Lung (tissue), 12 donors: ENCODE results near the gene PIAS3. TPM values are rescaled to one million over a fixed set of nuclear protein-coding genes. Genes with fewer than 3 reads are reported as not detected.
A peak's percentile ranks its signal among the peaks of the same experiment; 100 is the strongest.

ENCODE experiments used
- ATAC-seq: fragments of 200-7000 bp; cut with Tn5 transposase; one replicate; pipeline ENCODE4 v1.9.1; 2020; ENCODE audit warnings: moderate number of reproducible peaks; ENCODE audit not compliant: insufficient read depth, low FRiP score
- DNase-seq, 3 donors: peaks; one replicate each; pipeline ENCODE4 v3.0.0-alpha.2; 2013 to 2017
- H3K27ac ChIP-seq, 2 donors: one replicate each; pipeline ENCODE4 v1.5.1; 2013; ENCODE audit warnings: mild to moderate bottlenecking in 2 of 2, moderate library complexity in 2 of 2, control low read depth in 1 of 2, inconsistent platforms in 1 of 2, low read depth in 1 of 2, low read length in 1 of 2
- H3K27me3 ChIP-seq, 3 donors: one replicate each; pipeline ENCODE4 v1.5.1; 2013; ENCODE audit warnings: low read length in 2 of 3; ENCODE audit not compliant: control insufficient read depth in 3 of 3, insufficient read depth in 3 of 3
- H3K36me3 ChIP-seq, 4 donors: one replicate each; pipeline ENCODE4 v1.5.1; 2013; ENCODE audit warnings: low read length in 4 of 4, mild to moderate bottlenecking in 1 of 4, moderate library complexity in 1 of 4; ENCODE audit not compliant: control insufficient read depth in 4 of 4, insufficient read depth in 4 of 4
- H3K4me1 ChIP-seq, 5 donors: one replicate each; pipeline ENCODE4 v1.5.1; 2013; ENCODE audit warnings: low read length in 5 of 5, mild to moderate bottlenecking in 2 of 5, moderate library complexity in 1 of 5; ENCODE audit not compliant: control insufficient read depth in 5 of 5, insufficient read depth in 5 of 5
- H3K4me3 ChIP-seq: one replicate; pipeline ENCODE4 v1.5.1; 2013; ENCODE audit warnings: mild to moderate bottlenecking, control low read depth, moderate library complexity
- H3K9ac ChIP-seq, 2 donors: one replicate each; pipeline ENCODE4 v1.5.1; 2013; ENCODE audit warnings: low read length in 2 of 2, control low read depth in 1 of 2; ENCODE audit not compliant: insufficient read depth in 1 of 2
- H3K9me3 ChIP-seq, 4 donors: one replicate each; pipeline ENCODE4 v1.5.1; 2013; ENCODE audit warnings: low read length in 3 of 4, mild to moderate bottlenecking in 1 of 4, moderate library complexity in 1 of 4; ENCODE audit not compliant: control insufficient read depth in 4 of 4, insufficient read depth in 3 of 4
- WGBS, 2 donors: extraction: QIAGEN DNeasy Blood & Tissue Kit; methylation state at CpG; one replicate each; pipeline ENCODE4 v1.1.7; 2013; 5-methylcytosine and 5-hydroxymethylcytosine counted together
- polyA plus RNA-seq, 2 donors: library from polyadenylated mRNA; stranded (reverse); fragments of 200-250 nt; gene quantifications; one replicate each; pipeline ENCODE4 v1.2.1, GENCODE V29; 2013
- total RNA-seq, 2 donors: library from RNA; depleted of rRNA in 1 of 2; stranded (reverse); fragments of >200 nt in 1 of 2; gene quantifications; one replicate each; pipeline ENCODE4 v1.2.1, GENCODE V29; 2014 to 2021
- TF ChIP-seq, protein P1 (sequence below): IDR thresholded peaks from 2 replicates; pipeline ENCODE4 v1.5.1; 2012; ENCODE audit warnings: mild to moderate bottlenecking; ENCODE audit errors: control extremely low read depth, extremely low read depth
- donor health status: control.
- donor health status: control.
- donor health status: Bipolar disorder and iron deficiency.
- donor health status: healthy.
- donor health status: DM: yes; HTN: yes; CAD: no.

PIAS3 gene
- total and polyA plus RNA-seq, 4 donors, result 23.5 to 54.9 (median 29.2) TPM

DNA sequence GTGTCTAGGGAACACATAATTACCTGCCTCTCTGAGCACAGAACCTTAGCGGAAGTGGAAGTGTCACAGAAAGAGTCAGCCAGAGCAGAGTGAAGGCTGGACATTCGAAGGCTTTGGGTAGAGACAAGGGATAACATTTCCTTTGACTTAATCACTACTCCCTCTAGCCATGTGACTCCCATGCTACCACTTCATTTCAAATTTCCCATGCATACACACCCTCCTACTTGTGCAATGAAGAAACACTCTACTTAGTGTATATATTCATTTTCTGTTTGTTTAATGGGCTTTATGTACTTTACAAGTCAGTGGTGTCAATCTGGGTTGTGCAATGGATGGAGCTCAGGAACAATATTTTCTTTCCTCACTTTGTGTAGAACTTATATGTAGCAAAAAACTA is 19.8 kb upstream of the PIAS3 start:
- Histone ChIP-seq H3K9me3 (no peaks in the 10 kb centered on the region), H3K9ac (no peak overlapping the region), H3K4me3 (no peak overlapping the region), H3K36me3 (no peaks in the 10 kb centered on the region), H3K27me3 (no peaks in the 10 kb centered on the region), H3K27ac (no peak overlapping the region), H3K4me1 (no peaks in the 10 kb centered on the region)
- DNase-seq (peak in 1 of 3 donors; percentile 13), ATAC-seq (no peak)
- WGBS, 2 donors, result 79 to 83% methylated on average over 2 of the region's 2 CpGs
- TF ChIP-seq, protein P1, sequence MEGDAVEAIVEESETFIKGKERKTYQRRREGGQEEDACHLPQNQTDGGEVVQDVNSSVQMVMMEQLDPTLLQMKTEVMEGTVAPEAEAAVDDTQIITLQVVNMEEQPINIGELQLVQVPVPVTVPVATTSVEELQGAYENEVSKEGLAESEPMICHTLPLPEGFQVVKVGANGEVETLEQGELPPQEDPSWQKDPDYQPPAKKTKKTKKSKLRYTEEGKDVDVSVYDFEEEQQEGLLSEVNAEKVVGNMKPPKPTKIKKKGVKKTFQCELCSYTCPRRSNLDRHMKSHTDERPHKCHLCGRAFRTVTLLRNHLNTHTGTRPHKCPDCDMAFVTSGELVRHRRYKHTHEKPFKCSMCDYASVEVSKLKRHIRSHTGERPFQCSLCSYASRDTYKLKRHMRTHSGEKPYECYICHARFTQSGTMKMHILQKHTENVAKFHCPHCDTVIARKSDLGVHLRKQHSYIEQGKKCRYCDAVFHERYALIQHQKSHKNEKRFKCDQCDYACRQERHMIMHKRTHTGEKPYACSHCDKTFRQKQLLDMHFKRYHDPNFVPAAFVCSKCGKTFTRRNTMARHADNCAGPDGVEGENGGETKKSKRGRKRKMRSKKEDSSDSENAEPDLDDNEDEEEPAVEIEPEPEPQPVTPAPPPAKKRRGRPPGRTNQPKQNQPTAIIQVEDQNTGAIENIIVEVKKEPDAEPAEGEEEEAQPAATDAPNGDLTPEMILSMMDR, result no peak

DNA sequence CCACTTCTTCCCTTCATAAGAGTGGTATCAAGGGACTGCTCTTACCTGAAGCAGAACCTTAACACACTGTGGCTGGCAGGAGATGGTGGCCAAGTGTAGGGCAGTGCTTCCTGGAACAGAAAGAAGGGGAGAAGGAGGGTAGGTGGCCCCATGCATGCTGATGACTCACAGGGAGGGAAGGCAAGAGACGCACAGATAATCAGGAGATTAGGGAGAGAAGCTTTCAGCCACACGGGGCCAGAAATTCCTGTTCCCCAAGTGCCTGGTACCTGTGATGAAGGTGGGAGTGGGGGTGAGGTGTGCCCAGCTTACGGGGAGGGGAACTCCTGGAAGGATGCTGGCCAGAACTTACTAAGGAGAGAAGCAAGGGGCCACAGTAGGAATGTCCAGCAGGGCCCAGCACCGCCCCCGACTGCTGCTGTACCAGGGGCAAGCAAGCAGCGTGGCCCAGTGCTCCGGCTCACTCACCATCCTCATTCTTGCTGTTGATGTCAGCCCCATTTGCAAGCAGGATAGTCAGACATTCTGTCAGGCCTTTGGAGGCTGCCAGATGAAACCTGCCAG is 19.1 kb upstream of the PIAS3 start:
- ATAC-seq, result no peak
- H3K27me3 ChIP-seq, result no peaks in the 10 kb centered on the region
- no peak overlapping the region for H3K4me3 ChIP-seq
- H3K9ac ChIP-seq, result no peak overlapping the region
- DNase-seq, result no peak
- H3K9me3 ChIP-seq, result no peaks in the 10 kb centered on the region
- WGBS, 2 donors, result 86 to 91% methylated on average over 7 of the region's 7 CpGs
- H3K4me1 ChIP-seq, result peaks cover 0 to 5% (median 0%) of the 10 kb centered on the region in 5 donors
- TF ChIP-seq, protein P1, result no peak
- H3K27ac ChIP-seq, result no peak overlapping the region
- H3K36me3 ChIP-seq, result no peaks in the 10 kb centered on the region

DNA sequence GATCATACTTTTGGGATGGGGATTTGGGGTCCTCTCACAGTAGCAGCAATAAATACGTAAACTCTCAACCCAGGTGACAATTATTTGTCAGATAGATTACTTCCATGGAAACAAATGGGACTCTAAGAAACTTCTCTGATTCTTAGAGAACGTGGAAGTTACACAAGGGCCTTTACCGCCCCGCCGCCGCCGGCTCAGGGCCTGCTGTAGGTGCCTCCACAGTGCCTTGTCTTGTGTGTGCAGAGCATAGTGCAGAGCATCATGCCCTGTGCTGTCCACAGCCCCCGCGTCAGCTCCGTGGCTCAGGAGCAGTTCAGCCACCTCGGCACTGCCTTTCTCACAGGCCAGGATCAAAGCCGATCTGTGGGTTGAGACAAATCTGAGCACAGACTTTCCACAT is 15.8 kb upstream of the PIAS3 start:
- peaks cover 0 to 19% (median 0%) of the 10 kb centered on the region in 5 donors for H3K4me1 ChIP-seq
- ATAC-seq, result no peak

More for the DNA sequence above, 15.8 kb upstream of the PIAS3 start:
- Histone ChIP-seq H3K4me3 (no peak overlapping the region), H3K9ac (no peak overlapping the region), H3K9me3 (no peaks in the 10 kb centered on the region), H3K27me3 (peaks cover 0 to 2% (median 0%) of the 10 kb centered on the region in 3 donors), H3K27ac (no peak overlapping the region), H3K36me3 (no peaks in the 10 kb centered on the region)
- WGBS, 2 donors, result 71 to 88% methylated on average over 12 of the region's 12 CpGs
- TF ChIP-seq, protein P1, result no peak
- no peak for DNase-seq
